DOHH2 (cell line): Measurements from ENCODE around the gene VGLL1.

ENCODE experiments used
- H3F3A ChIP-seq: fragments of 200-600 bp; sonication (generic), shearing (Covaris generic); 2 replicates; pipeline ENCODE4 v1.6.0; 2016; ENCODE audit warnings: antibody characterized with exemption, mild to moderate bottlenecking; ENCODE audit not compliant: control insufficient read depth, insufficient read depth
- H3K27ac ChIP-seq: fragments of 200-600 bp; sonication (generic); 2 replicates; pipeline ENCODE4 v1.5.1; 2014; ENCODE audit warnings: low read depth, mild to moderate bottlenecking, low read length, moderate library complexity
- H3K27me3 ChIP-seq: fragments of 200-600 bp; sonication (generic); 2 replicates; pipeline ENCODE4 v1.6.1; 2014; ENCODE audit warnings: mild to moderate bottlenecking, low read length, mixed read lengths; ENCODE audit not compliant: control insufficient read depth
- H3K36me3 ChIP-seq: fragments of 200-600 bp; sonication (generic); 2 replicates; pipeline ENCODE4 v1.6.1; 2014; ENCODE audit warnings: mild to moderate bottlenecking, low read length, moderate library complexity, mixed read lengths; ENCODE audit not compliant: control insufficient read depth
- H3K4me1 ChIP-seq: fragments of 200-600 bp; sonication (generic); 2 replicates; pipeline ENCODE4 v1.6.1; 2014; ENCODE audit warnings: mild to moderate bottlenecking, low read length, mixed read lengths; ENCODE audit not compliant: control insufficient read depth
- H3K4me2 ChIP-seq: fragments of 200-600 bp; sonication (generic); 2 replicates; pipeline ENCODE4 v1.6.0; 2014; ENCODE audit warnings: mild to moderate bottlenecking, low read length, moderate library complexity
- H3K4me3 ChIP-seq: fragments of 200-600 bp; sonication (generic); 2 replicates; pipeline ENCODE4 v1.5.1; 2014; ENCODE audit warnings: mild to moderate bottlenecking, low read length, mixed read lengths
- H3K79me2 ChIP-seq: fragments of 200-600 bp; sonication (generic); 2 replicates; pipeline ENCODE4 v1.6.1; 2014; ENCODE audit warnings: mild to moderate bottlenecking, low read length, mixed read lengths; ENCODE audit not compliant: control insufficient read depth
- H3K9me2 ChIP-seq: fragments of 200-600 bp; sonication (generic); replicated peaks from 2 replicates; pipeline ENCODE4 v1.6.1; 2014; ENCODE audit warnings: mild to moderate bottlenecking, low read length, mixed read lengths; ENCODE audit not compliant: control insufficient read depth
- H3K9me3 ChIP-seq: fragments of 200-600 bp; sonication (generic); 2 replicates; pipeline ENCODE4 v1.6.1; 2014; ENCODE audit warnings: antibody characterized with exemption, low read length, mixed read lengths; ENCODE audit not compliant: control insufficient read depth, insufficient read depth
- H4K20me1 ChIP-seq: fragments of 200-600 bp; sonication (generic); 2 replicates; pipeline ENCODE4 v1.6.0; 2014; ENCODE audit warnings: low read depth, mild to moderate bottlenecking, antibody characterized with exemption, low read length, moderate library complexity; ENCODE audit not compliant: control insufficient read depth, insufficient read depth
- CTCF ChIP-seq: fragments of 200-600 bp; sonication (generic); IDR thresholded peaks from one replicate; pipeline ENCODE4 v1.5.1; 2014; ENCODE audit warnings: antibody characterized with exemption, mild to moderate bottlenecking, low read depth, low read length; ENCODE audit not compliant: poor library complexity, severe bottlenecking
- EZH2phosphoT487 ChIP-seq: fragments of 200-600 bp; sonication (generic); IDR thresholded peaks from 2 replicates; pipeline ENCODE4 v1.6.1; 2017; ENCODE audit warnings: borderline replicate concordance, mild to moderate bottlenecking, antibody characterized with exemption, low read length, moderate library complexity, mixed read lengths

VGLL1 gene

GRCh38 chrX:136531951-136532350 lies at the start of gene VGLL1:
Gene VGLL1, plus strand, starts transcription at chrX:136532215. Its CDS starts 3,806 bp downstream, at chrX:136536021.
- Histone ChIP-seq H3K4me1 (no peaks in the 10 kb centered on the region), H3K4me3 (no peak within 1 kb of the TSS), H3K27ac (no peak within 1 kb of the TSS), H3K79me2 (no peaks in the 10 kb centered on the region), H3F3A (no peaks in the 10 kb centered on the region), H3K4me2 (no peak within 1 kb of the TSS), H3K36me3 (no peaks in the 10 kb centered on the region), H3K9me3 (no peaks in the 10 kb centered on the region), H3K9me2 (no peaks in the 10 kb centered on the region), H4K20me1 (no peaks in the 10 kb centered on the region), H3K27me3 (no peaks in the 10 kb centered on the region)
- no peak for TF ChIP-seq EZH2phosphoT487
- no peak for TF ChIP-seq CTCF

- no peaks in the 10 kb centered on the region for H3K9me2 ChIP-seq
- no peak within 1 kb of the TSS for H3K4me2 ChIP-seq
- no peaks in the 10 kb centered on the region for H4K20me1 ChIP-seq
- no peaks in the 10 kb centered on the region for H3K9me3 ChIP-seq
- no peaks in the 10 kb centered on the region for H3K79me2 ChIP-seq
- peaks cover 6% of the 10 kb centered on the region for H3K4me1 ChIP-seq
- no peak within 1 kb of the TSS for H3K4me3 ChIP-seq
- TF ChIP-seq EZH2phosphoT487, result no peak
- peaks cover 3% of the 10 kb centered on the region; the same call in 1 of the 2 replicates for H3K27me3 ChIP-seq
- H3F3A ChIP-seq, result no peaks in the 10 kb centered on the region
- H3K27ac ChIP-seq, result no peak within 1 kb of the TSS
- no peaks in the 10 kb centered on the region for H3K36me3 ChIP-seq
Measured at GRCh38 chrX:136487647-136488046, 44.4 kb upstream of the VGLL1 start, which contains the start of gene BRS3. Gene BRS3, plus strand, starts transcription at chrX:136487947. Its CDS starts 168 bp downstream, at chrX:136488115.

GRCh38 chrX:136488706-136489105 lies 43.3 kb upstream of the VGLL1 start:
- H3K9me2 ChIP-seq, result no peaks in the 10 kb centered on the region
- TF ChIP-seq EZH2phosphoT487 (no peak), CTCF (no peak)
- H3K4me1 ChIP-seq, result peaks cover 6% of the 10 kb centered on the region
- H3K27ac ChIP-seq, result no peak overlapping the region
- H3F3A ChIP-seq, result no peaks in the 10 kb centered on the region
- H4K20me1 ChIP-seq, result no peaks in the 10 kb centered on the region
- no peaks in the 10 kb centered on the region for H3K36me3 ChIP-seq
- H3K27me3 ChIP-seq, result peaks cover 3% of the 10 kb centered on the region; the same call in 1 of the 2 replicates
- H3K4me2 ChIP-seq, result no peak overlapping the region
- no peaks in the 10 kb centered on the region for H3K79me2 ChIP-seq
- no peak overlapping the region for H3K4me3 ChIP-seq
- no peaks in the 10 kb centered on the region for H3K9me3 ChIP-seq

- TF ChIP-seq CTCF (no peak), EZH2phosphoT487 (no peak)
- no peaks in the 10 kb centered on the region for H3K79me2 ChIP-seq
- no peaks in the 10 kb centered on the region; the same call in 1 of the 2 replicates for H3K27me3 ChIP-seq
- no peak overlapping the region for H3K27ac ChIP-seq
- H3K4me1 ChIP-seq, result peaks cover 18% of the 10 kb centered on the region
- peaks cover 6% of the 10 kb centered on the region for H3F3A ChIP-seq
- no peaks in the 10 kb centered on the region for H4K20me1 ChIP-seq
- no peak overlapping the region for H3K4me2 ChIP-seq
- H3K9me3 ChIP-seq, result no peaks in the 10 kb centered on the region
- H3K9me2 ChIP-seq, result no peaks in the 10 kb centered on the region
- no peak overlapping the region for H3K4me3 ChIP-seq
- H3K36me3 ChIP-seq, result no peaks in the 10 kb centered on the region
Measured at GRCh38 chrX:136491832-136492231, 40.2 kb upstream of the VGLL1 start.
